ENCODE data around the gene TGM1. TPM values are rescaled to one million over a fixed set of nuclear protein-coding genes. Genes with fewer than 3 reads are reported as not detected.

Gene TGM1
- total and polyA plus RNA-seq, 10 of the 15 experiments (the other 5 are each of a cell fraction or from before 2014, with no cell fraction given): 0.05 to 5.9 (median 1.8) TPM

- in situ Hi-C loops (cut with MboI): no loop called here
- ChIA-PET RAD21 (ENCODE audit: unreplicated experiment) (no interaction called here), POLR2A (interaction anchor here (1.0 to 1.6 kb wide), 3 partner anchors 12 to 60 kb away, joined by 3 to 11 read pairs (median 4); partner anchors contain the start of genes RNF31 and TM9SF1), SMC1A (ENCODE audit: uncharacterized antibody, unreplicated experiment) (no interaction called here), CTCF (interaction anchor here (1.0 kb wide), 1 partner anchor 90 kb away, joined by 3 read pairs; no protein-coding TSS in a partner anchor)
- WGBS (ENCODE audit: insufficient coverage, insufficient replicate concordance, low lambda C conversion rate, missing lambda C conversion rate): 100% methylated on average over 2 of the region's 2 CpGs
- Histone ChIP-seq H3K79me2 (ENCODE audit: control insufficient read depth, insufficient read depth, low read length) (peaks cover 14% of the 10 kb centered on the region), H2AFZ (ENCODE audit: control insufficient read depth, low read depth, low read length) (no peak overlapping the region), H4K20me1 (ENCODE audit: control insufficient read depth, insufficient read depth) (0 out of 2 replicates have a peak, but pooled peaks cover 3% of the 10 kb centered on the region), H3K4me3 (no peak overlapping the region), H3K36me3 (ENCODE audit: control insufficient read depth in 2 of 2, insufficient read depth in 2 of 2, low read length in 1 of 2) (peaks cover 3 to 36% of the 10 kb centered on the region in 2 experiments; a peak in 3 of 4 replicates), H3K27me3 (replicated peaks in 1 of 2; ENCODE audit: control insufficient read depth in 2 of 2, insufficient read depth in 2 of 2, low read length in 1 of 2) (no peaks in the 10 kb centered on the region), H3K9me3 (replicated peaks; ENCODE audit: control insufficient read depth, insufficient read depth, low read length) (peaks cover 3% of the 10 kb centered on the region; the same call in 2 of the 3 replicates), H3K9ac (ENCODE audit: control insufficient read depth, insufficient read depth, low read length) (no peak overlapping the region), H3K4me2 (ENCODE audit: control insufficient read depth, insufficient read depth) (no peak overlapping the region), H3K4me1 (ENCODE audit: control insufficient read depth, insufficient read depth, low read length) (peaks cover 3% of the 10 kb centered on the region), H3K27ac (ENCODE audit: control insufficient read depth, insufficient read depth) (no peak overlapping the region)
- TF ChIP-seq WRNIP1 (IDR thresholded peaks at IDR 0.05; ENCODE audit: borderline replicate concordance, low read depth, low read length) (no peak), POLR2AphosphoS5 (IDR thresholded peaks at IDR 0.05; ENCODE audit: low read length) (0 out of 2 replicates have a peak, but pooled peaks have one; percentile 15)
- DNase-seq (ENCODE audit: low read depth, low spot score) (no peak), ATAC-seq (no peak), FAIRE-seq (no peak)
- BruUV-seq (replicated peaks): no TSS peak
- intact Hi-C loops (cut with micrococcal nuclease; ENCODE audit: unreplicated experiment): no loop called here
These were observed 55.4 kb downstream of the TGM1 start for GRCh38 chr14:24207625-24208024.

DNA sequence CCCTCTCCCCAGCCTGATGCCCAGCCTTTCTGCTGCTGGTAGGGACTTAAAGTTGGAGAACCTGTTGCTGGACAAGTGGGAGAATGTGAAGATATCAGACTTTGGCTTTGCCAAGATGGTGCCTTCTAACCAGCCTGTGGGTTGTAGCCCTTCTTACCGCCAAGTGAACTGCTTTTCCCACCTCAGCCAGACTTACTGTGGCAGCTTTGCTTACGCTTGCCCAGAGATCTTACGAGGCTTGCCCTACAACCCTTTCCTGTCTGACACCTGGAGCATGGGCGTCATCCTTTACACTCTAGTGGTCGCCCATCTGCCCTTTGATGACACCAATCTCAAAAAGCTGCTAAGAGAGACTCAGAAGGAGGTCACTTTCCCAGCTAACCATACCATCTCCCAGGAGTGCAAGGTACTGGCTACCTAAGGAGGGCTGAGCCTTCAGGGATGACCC, 55.8 kb downstream of the TGM1 start:
- Histone ChIP-seq H4K20me1 (ENCODE audit: control insufficient read depth, insufficient read depth) (0 out of 2 replicates have a peak, but pooled peaks cover 3% of the 10 kb centered on the region), H3K9me3 (replicated peaks; ENCODE audit: control insufficient read depth, insufficient read depth, low read length) (peaks cover 3% of the 10 kb centered on the region; the same call in 2 of the 3 replicates), H3K79me2 (ENCODE audit: control insufficient read depth, insufficient read depth, low read length) (peaks cover 10% of the 10 kb centered on the region), H3K4me1 (ENCODE audit: control insufficient read depth, insufficient read depth, low read length) (peaks cover 3% of the 10 kb centered on the region), H3K4me2 (ENCODE audit: control insufficient read depth, insufficient read depth) (no peak overlapping the region), H3K36me3 (ENCODE audit: control insufficient read depth in 2 of 2, insufficient read depth in 2 of 2, low read length in 1 of 2) (peaks cover 3 to 36% of the 10 kb centered on the region in 2 experiments; a peak in 3 of 4 replicates), H3K27me3 (replicated peaks in 1 of 2; ENCODE audit: control insufficient read depth in 2 of 2, insufficient read depth in 2 of 2, low read length in 1 of 2) (no peaks in the 10 kb centered on the region), H3K9ac (ENCODE audit: control insufficient read depth, insufficient read depth, low read length) (no peak overlapping the region), H3K27ac (ENCODE audit: control insufficient read depth, insufficient read depth) (no peak overlapping the region), H3K4me3 (no peak overlapping the region), H2AFZ (ENCODE audit: control insufficient read depth, low read depth, low read length) (no peak overlapping the region)
- intact Hi-C loops (cut with micrococcal nuclease; ENCODE audit: unreplicated experiment) (no loop called here), in situ Hi-C loops (cut with MboI) (no loop called here)
- TF ChIP-seq, protein P1, sequence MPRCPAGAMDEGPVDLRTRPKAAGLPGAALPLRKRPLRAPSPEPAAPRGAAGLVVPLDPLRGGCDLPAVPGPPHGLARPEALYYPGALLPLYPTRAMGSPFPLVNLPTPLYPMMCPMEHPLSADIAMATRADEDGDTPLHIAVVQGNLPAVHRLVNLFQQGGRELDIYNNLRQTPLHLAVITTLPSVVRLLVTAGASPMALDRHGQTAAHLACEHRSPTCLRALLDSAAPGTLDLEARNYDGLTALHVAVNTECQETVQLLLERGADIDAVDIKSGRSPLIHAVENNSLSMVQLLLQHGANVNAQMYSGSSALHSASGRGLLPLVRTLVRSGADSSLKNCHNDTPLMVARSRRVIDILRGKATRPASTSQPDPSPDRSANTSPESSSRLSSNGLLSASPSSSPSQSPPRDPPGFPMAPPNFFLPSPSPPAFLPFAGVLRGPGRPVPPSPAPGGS (IDR thresholded peaks at IDR 0.05; ENCODE audit: borderline replicate concordance, insufficient read depth, low read depth, low read length, poor library complexity, severe bottlenecking): no peak
- TF ChIP-seq, protein P2, sequence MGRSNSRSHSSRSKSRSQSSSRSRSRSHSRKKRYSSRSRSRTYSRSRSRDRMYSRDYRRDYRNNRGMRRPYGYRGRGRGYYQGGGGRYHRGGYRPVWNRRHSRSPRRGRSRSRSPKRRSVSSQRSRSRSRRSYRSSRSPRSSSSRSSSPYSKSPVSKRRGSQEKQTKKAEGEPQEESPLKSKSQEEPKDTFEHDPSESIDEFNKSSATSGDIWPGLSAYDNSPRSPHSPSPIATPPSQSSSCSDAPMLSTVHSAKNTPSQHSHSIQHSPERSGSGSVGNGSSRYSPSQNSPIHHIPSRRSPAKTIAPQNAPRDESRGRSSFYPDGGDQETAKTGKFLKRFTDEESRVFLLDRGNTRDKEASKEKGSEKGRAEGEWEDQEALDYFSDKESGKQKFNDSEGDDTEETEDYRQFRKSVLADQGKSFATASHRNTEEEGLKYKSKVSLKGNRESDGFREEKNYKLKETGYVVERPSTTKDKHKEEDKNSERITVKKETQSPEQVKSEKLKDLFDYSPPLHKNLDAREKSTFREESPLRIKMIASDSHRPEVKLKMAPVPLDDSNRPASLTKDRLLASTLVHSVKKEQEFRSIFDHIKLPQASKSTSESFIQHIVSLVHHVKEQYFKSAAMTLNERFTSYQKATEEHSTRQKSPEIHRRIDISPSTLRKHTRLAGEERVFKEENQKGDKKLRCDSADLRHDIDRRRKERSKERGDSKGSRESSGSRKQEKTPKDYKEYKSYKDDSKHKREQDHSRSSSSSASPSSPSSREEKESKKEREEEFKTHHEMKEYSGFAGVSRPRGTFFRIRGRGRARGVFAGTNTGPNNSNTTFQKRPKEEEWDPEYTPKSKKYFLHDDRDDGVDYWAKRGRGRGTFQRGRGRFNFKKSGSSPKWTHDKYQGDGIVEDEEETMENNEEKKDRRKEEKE (IDR thresholded peaks at IDR 0.05): no peak
- TF ChIP-seq RFX5 (IDR thresholded peaks at IDR 0.05; ENCODE audit: low read depth, low read length) (no peak), SREBF2 (IDR thresholded peaks at IDR 0.05; ENCODE audit: low read length) (no peak), FOXK2 (IDR thresholded peaks at IDR 0.05) (no peak), NFYA (IDR thresholded peaks at IDR 0.05; ENCODE audit: borderline replicate concordance, low read depth, low read length) (no peak)
- TF ChIP-seq, protein P3, sequence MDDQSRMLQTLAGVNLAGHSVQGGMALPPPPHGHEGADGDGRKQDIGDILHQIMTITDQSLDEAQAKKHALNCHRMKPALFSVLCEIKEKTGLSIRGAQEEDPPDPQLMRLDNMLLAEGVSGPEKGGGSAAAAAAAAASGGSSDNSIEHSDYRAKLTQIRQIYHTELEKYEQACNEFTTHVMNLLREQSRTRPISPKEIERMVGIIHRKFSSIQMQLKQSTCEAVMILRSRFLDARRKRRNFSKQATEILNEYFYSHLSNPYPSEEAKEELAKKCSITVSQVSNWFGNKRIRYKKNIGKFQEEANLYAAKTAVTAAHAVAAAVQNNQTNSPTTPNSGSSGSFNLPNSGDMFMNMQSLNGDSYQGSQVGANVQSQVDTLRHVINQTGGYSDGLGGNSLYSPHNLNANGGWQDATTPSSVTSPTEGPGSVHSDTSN (IDR thresholded peaks at IDR 0.05; ENCODE audit: insufficient replicate concordance, low read depth, low read length): no peak
- ChIA-PET CTCF (interaction anchor here (1.1 kb wide), 1 partner anchor 171 kb away, joined by 3 read pairs; no protein-coding TSS in a partner anchor), RAD21 (ENCODE audit: unreplicated experiment) (no interaction called here), POLR2A (interaction anchor here (0.6 to 1.6 kb wide), 4 partner anchors 11 to 59 kb away, joined by 3 to 11 read pairs (median 4); partner anchors contain the start of genes RNF31 and TM9SF1), SMC1A (ENCODE audit: uncharacterized antibody, unreplicated experiment) (no interaction called here)
- ATAC-seq (no peak; the same call in 2 of the 3 replicates), DNase-seq (ENCODE audit: low read depth, low spot score) (no peak), FAIRE-seq (no peak)
- 88% methylated on average over 5 of the region's 5 CpGs for WGBS (ENCODE audit: insufficient coverage, insufficient replicate concordance, low lambda C conversion rate, missing lambda C conversion rate)
- BruUV-seq (replicated peaks): no TSS peak
